ENCODE measurements around the gene CA12.

- no peak for TF ChIP-seq POLR2A (IDR thresholded peaks at IDR 0.05; ENCODE audit: low read depth, low read length)
- TF ChIP-seq EZH2 (IDR thresholded peaks at IDR 0.05; ENCODE audit: borderline replicate concordance, low read depth, low read length, severe bottlenecking): no peak
- TF ChIP-seq, protein P1, sequence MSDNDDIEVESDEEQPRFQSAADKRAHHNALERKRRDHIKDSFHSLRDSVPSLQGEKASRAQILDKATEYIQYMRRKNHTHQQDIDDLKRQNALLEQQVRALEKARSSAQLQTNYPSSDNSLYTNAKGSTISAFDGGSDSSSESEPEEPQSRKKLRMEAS (IDR thresholded peaks at IDR 0.05; ENCODE audit: insufficient read depth, insufficient read length): no peak
Observed at GRCh38 chr15:63357731-63358130, 23.9 kb downstream of the CA12 start.

Measured in endothelial cell of umbilical vein (primary cell).